HepG2 (cell line): ENCODE measurements around the gene TMEM154. TPM values are rescaled to one million over a fixed set of nuclear protein-coding genes. Genes with fewer than 3 reads are reported as not detected.

Experiments
- ATAC-seq: fragments of 200-7000 bp; cut with Tn5 transposase; 3 replicates; pipeline ENCODE4 v1.9.1; 2020; ENCODE audit warnings: mild to moderate bottlenecking, moderate library complexity
- BruUV-seq: library from RNA; stranded (reverse); fragments of 400-500 nt; replicated peaks from 2 replicates; lab custom pipeline; 2021; lab: Mats Ljungman, UMichigan
- CTCF ChIA-PET: fragments of 300-600 bp; formaldehyde crosslinking; extraction: SDS; loops from one replicate; lab custom pipeline; 2021; ENCODE audit warnings: low total read pairs, inconsistent platforms, low intra/inter-chr PET ratio; lab: Yijun Ruan, JAX
- POLR2A ChIA-PET: fragments of 350-600 bp; sonication (Branson Sonifier 250); formaldehyde crosslinking; loops from one replicate; lab custom pipeline; 2020; ENCODE audit warnings: antibody characterized with exemption, inconsistent platforms; lab: Yijun Ruan, JAX
- DNase-seq: peaks from one replicate; pipeline ENCODE4 v3.0.0-alpha.2; 2015; ENCODE audit warnings: low spot score
- FAIRE-seq: peaks from 3 replicates; lab custom pipeline; 2011; peaks lifted over from hg19 to GRCh38; lab: Jason Lieb, UNC
- H2AFZ ChIP-seq: one replicate; pipeline ENCODE4 v1.6.1; 2011; ENCODE audit warnings: low read length, inconsistent platforms
- H3K27ac ChIP-seq: fragments of 300-600 bp; 3 replicates; pipeline ENCODE4 v1.8.0; 2011; ENCODE audit warnings: mixed run types, mild to moderate bottlenecking, mixed read lengths, low read length, inconsistent platforms; ENCODE audit not compliant: insufficient read depth; ENCODE audit errors: extremely low read length
- H3K27me3 ChIP-seq, 2 experiments: fragments of 200-600 bp in 1 of 2; 2 replicates in 1 of 2; 3 replicates in 1 of 2; pipeline versions ENCODE4 v1.6.0 to v1.8.0; 2011; ENCODE audit warnings: low read length in 2 of 2, mild to moderate bottlenecking in 2 of 2, moderate library complexity in 2 of 2, inconsistent platforms in 1 of 2; ENCODE audit not compliant: insufficient read depth in 2 of 2, control insufficient read depth in 1 of 2
- H3K36me3 ChIP-seq, 2 experiments: fragments of 200-600 bp in 1 of 2; replicated peaks in 1 of 2; 2 replicates in 1 of 2; 3 replicates in 1 of 2; pipeline versions ENCODE4 v1.5.1 to v1.8.0; 2011; ENCODE audit warnings: low read length in 2 of 2, inconsistent platforms in 1 of 2; ENCODE audit not compliant: insufficient read depth in 2 of 2, control insufficient read depth in 1 of 2
- H3K4me1 ChIP-seq: 2 replicates; pipeline ENCODE4 v1.5.1; 2012; ENCODE audit warnings: low read length, inconsistent platforms; ENCODE audit not compliant: insufficient read depth
- H3K4me2 ChIP-seq: 2 replicates; pipeline ENCODE4 v1.6.0; 2011; ENCODE audit warnings: low read depth, low read length, inconsistent platforms
- H3K4me3 ChIP-seq, 3 experiments: fragments of 200-600 bp in 1 of 3; sonication (generic), shearing (Covaris generic) in 1 of 3; replicated peaks in 1 of 3; 2 replicates each; pipeline ENCODE4 v1.5.1; 2011 to 2016; ENCODE audit warnings: low read length in 3 of 3, inconsistent platforms in 2 of 3, low read depth in 2 of 3, mild to moderate bottlenecking in 2 of 3, control low read depth in 1 of 3, mixed read lengths in 1 of 3; ENCODE audit not compliant: insufficient read depth in 1 of 3
- H3K79me2 ChIP-seq: one replicate; pipeline ENCODE4 v1.6.1; 2011; ENCODE audit warnings: low read length, inconsistent platforms; ENCODE audit not compliant: insufficient read depth
- H3K9ac ChIP-seq: 2 replicates; pipeline ENCODE4 v1.6.0; 2011; ENCODE audit warnings: mild to moderate bottlenecking, low read depth, low read length, inconsistent platforms; ENCODE audit not compliant: insufficient read depth
- H3K9me3 ChIP-seq: 2 replicates; pipeline ENCODE4 v1.5.1; 2012; ENCODE audit warnings: mild to moderate bottlenecking, low read length
- H4K20me1 ChIP-seq: 2 replicates; pipeline ENCODE4 v1.6.0; 2011; ENCODE audit warnings: inconsistent platforms, mild to moderate bottlenecking, low read length, moderate library complexity; ENCODE audit not compliant: insufficient read depth
- ATF2 ChIP-seq: sonication (generic); formaldehyde crosslinking; IDR thresholded peaks from 2 replicates; pipeline ENCODE4 v1.4.0; 2020; ENCODE audit warnings: missing genetic modification reagents
- EHMT2 ChIP-seq: fragments of 200-600 bp; sonication (generic); IDR thresholded peaks from 2 replicates; pipeline ENCODE4 v1.7.0; 2017; ENCODE audit warnings: antibody characterized with exemption, low read depth, low read length, borderline replicate concordance
- FOXO4 ChIP-seq: sonication (generic); formaldehyde crosslinking; conservative IDR thresholded peaks from 2 replicates; pipeline ENCODE4 v1.8.1; 2023; ENCODE audit warnings: missing genetic modification reagents
- HDAC1 ChIP-seq: sonication (generic); formaldehyde crosslinking; IDR thresholded peaks from 2 replicates; pipeline ENCODE4 v1.5.1; 2020; ENCODE audit warnings: mild to moderate bottlenecking, missing genetic modification reagents
- HNF4A ChIP-seq: sonication (generic); formaldehyde crosslinking; IDR thresholded peaks from 2 replicates; pipeline ENCODE4 v1.4.0; 2020; ENCODE audit warnings: missing genetic modification reagents
- KDM6A ChIP-seq: IDR thresholded peaks from 2 replicates; pipeline ENCODE4 v1.6.1; 2016; ENCODE audit warnings: low read depth
- RFXAP ChIP-seq: sonication (generic); formaldehyde crosslinking; IDR thresholded peaks from 2 replicates; pipeline ENCODE4 v1.4.0; 2020; ENCODE audit warnings: missing genetic modification reagents, borderline replicate concordance
- ZBTB40 ChIP-seq, 2 experiments: fragments of 450-650 bp in 1 of 2; sonication (generic) in 1 of 2; formaldehyde crosslinking in 1 of 2; IDR thresholded peaks; 2 replicates each; pipeline versions ENCODE4 v1.6.1 to v1.8.0; 2016 to 2022; ENCODE audit warnings: antibody characterized with exemption in 1 of 2, mild to moderate bottlenecking in 1 of 2, missing genetic modification reagents in 1 of 2
- ZNF274 ChIP-seq: sonication (generic); formaldehyde crosslinking; IDR thresholded peaks from 2 replicates; pipeline ENCODE4 v1.5.1; 2020; ENCODE audit warnings: mild to moderate bottlenecking, missing genetic modification reagents
- WGBS: methylation state at CpG from one replicate; pipeline ENCODE4 v1.1.6; 2017; ENCODE audit warnings: low lambda C conversion rate; 5-methylcytosine and 5-hydroxymethylcytosine counted together
- in situ Hi-C: cut with HindIII; loops from 2 replicates; pipeline ENCODE4 v1.10.0; 2017; ENCODE audit warnings: low pct_unique_long_range_greater_than_20kb; ENCODE audit not compliant: extremely low pct_ligation_motif_present
- intact Hi-C: fragments of 100-400 bp; cut with micrococcal nuclease; formaldehyde crosslinking; loops from one replicate; pipeline ENCODE4 v1.10.0; 2022; ENCODE audit not compliant: unreplicated experiment
- polyA plus RNA-seq, 8 experiments: library from polyadenylated mRNA; depleted of rRNA in 3 of 8; stranded (reverse) in 7 of 8; unstranded in 1 of 8; fragments of >200 nt; fragmentation: Illumina TruSeq in 4 of 8; extraction: Trizol in 4 of 8; gene quantifications; 2 replicates each; pipeline versions ENCODE4 v1.2.1 to v1.2.3, GENCODE V29; 2011 to 2016; ENCODE audit warnings: low read depth in 4 of 8, missing spikeins in 1 of 8, mixed read lengths in 1 of 8; ENCODE audit not compliant: insufficient read depth in 1 of 8
- total RNA-seq, 5 experiments: library from RNA; depleted of rRNA; stranded (reverse); fragments of >200 nt; fragmentation: Illumina TruSeq; extraction: Trizol; gene quantifications; 2 replicates each; pipeline ENCODE4 v1.2.3, GENCODE V29; 2016; ENCODE audit warnings: low read depth in 1 of 5

Gene TMEM154
- total and polyA plus RNA-seq, 2 of the 13 experiments (the other 11 are each of a cell fraction or from before 2014, with no cell fraction given), result 0.03 TPM; not detected in 1

- TF ChIP-seq EHMT2 (no peak), HDAC1 (CRISPR knock-in tag) (no peak), KDM6A (CRISPR knock-in tag) (no peak), RFXAP (CRISPR knock-in tag) (no peak), ATF2 (CRISPR knock-in tag) (no peak)
Observed at GRCh38 chr4:152644130-152644529, 35.7 kb downstream of the TMEM154 start (continued).

- WGBS, result 42% methylated on average over 8 of the region's 8 CpGs
- H3K9me3 ChIP-seq, result no peaks in the 10 kb centered on the region
- H2AFZ ChIP-seq, result no peak overlapping the region
- FAIRE-seq, result no peak
- no peak overlapping the region for H3K27ac ChIP-seq
- H3K9ac ChIP-seq, result no peak overlapping the region
- ATAC-seq, result peak; percentile 36; the same call in 2 of the 3 replicates
- H3K4me3 ChIP-seq, result no peak overlapping the region
- no peaks in the 10 kb centered on the region for H4K20me1 ChIP-seq
- no peaks in the 10 kb centered on the region for H3K36me3 ChIP-seq
- peak overlapping the region; percentile 58 for H3K4me2 ChIP-seq
- peaks cover 41% of the 10 kb centered on the region for H3K4me1 ChIP-seq
- in situ Hi-C loops, result loop anchor here (5.0 kb wide), 1 partner anchor 186 kb away; no protein-coding TSS in a partner anchor
- BruUV-seq, result no TSS peak
- no peak for DNase-seq
- no peaks in the 10 kb centered on the region for H3K79me2 ChIP-seq
- no peaks in the 10 kb centered on the region for H3K27me3 ChIP-seq
- POLR2A ChIA-PET, result no interaction called here
- intact Hi-C loops, result no loop called here
- TF ChIP-seq ZBTB40 (IDR thresholded peaks at IDR 0.05) (no peak), ZBTB40 (CRISPR knock-in tag; IDR thresholded peaks at IDR 0.05) (peak; percentile 32; the same call in 1 of the 2 replicates), HNF4A (CRISPR knock-in tag) (peak; percentile 59), FOXO4 (CRISPR knock-in tag) (0 out of 2 replicates have a peak, but pooled peaks have one; percentile 54), ZNF274 (CRISPR knock-in tag) (no peak)
- CTCF ChIA-PET, result no interaction called here
Observed at GRCh38 chr4:152643153-152644035, 36.4 kb downstream of the TMEM154 start.
